Right renal pelvis (tissue), 4 donors: ENCODE data around the gene LGALS9C. TPM values are rescaled to one million over a fixed set of nuclear protein-coding genes. Genes with fewer than 3 reads are reported as not detected.
"Not testable (repeated sequence)": the region's sequence is repeated elsewhere in the genome, so short reads cannot be mapped to it uniquely, and the experiment has no call there.

ENCODE experiments used
- DNase-seq, 4 donors: peaks; one replicate each; pipeline ENCODE4 v3.0.0-alpha.2; 2013; ENCODE audit warnings: low read depth in 4 of 4, low spot score in 3 of 4, missing footprints in 1 of 4
- polyA plus RNA-seq, 4 donors: library from polyadenylated mRNA; unstranded; fragments of 120-200 nt; gene quantifications; one replicate each; pipeline ENCODE4 v1.2.1, GENCODE V29; 2013; ENCODE audit not compliant: insufficient read length in 4 of 4

The LGALS9C gene
- under 1 TPM in 2 of 4 donors, not detected in 2; 0.04 to 0.11 TPM for polyA plus RNA-seq

GRCh38 chr17:18476508-18477308 is at the start of gene LGALS9C:
TSS of gene LGALS9C (plus strand) at chr17:18476789. CDS start at chr17:18476855, 66 bp downstream.
- not testable (repeated sequence) for DNase-seq

GRCh38 chr17:18432206-18432605 is 44.4 kb upstream of the LGALS9C start:
- not testable (repeated sequence) for DNase-seq

- not testable (repeated sequence) for DNase-seq
These were observed 37.1 kb upstream of the LGALS9C start for GRCh38 chr17:18439465-18439870.

- not testable (repeated sequence) for DNase-seq
These were observed 34.5 kb upstream of the LGALS9C start for GRCh38 chr17:18442093-18442492.

GRCh38 chr17:18442532-18442931 is 34.1 kb upstream of the LGALS9C start:
- DNase-seq: not testable (repeated sequence)

GRCh38 chr17:18447476-18448205 is 28.9 kb upstream of the LGALS9C start:
- not testable (repeated sequence) for DNase-seq

- DNase-seq: not testable (repeated sequence)
These were observed 28.3 kb upstream of the LGALS9C start for GRCh38 chr17:18448311-18448710.

- DNase-seq: not testable (repeated sequence)
These were observed 26.8 kb upstream of the LGALS9C start for GRCh38 chr17:18449833-18450232.

GRCh38 chr17:18450998-18451397 is 25.6 kb upstream of the LGALS9C start:
- not testable (repeated sequence) for DNase-seq

GRCh38 chr17:18451969-18452368 is 24.6 kb upstream of the LGALS9C start:
- DNase-seq: not testable (repeated sequence)

- not testable (repeated sequence) for DNase-seq
These were observed 17.6 kb upstream of the LGALS9C start for GRCh38 chr17:18459035-18459434.

GRCh38 chr17:18463831-18464502 is 12.6 kb upstream of the LGALS9C start:
- DNase-seq: not testable (repeated sequence)

- DNase-seq: not testable (repeated sequence)
These were observed 10.2 kb upstream of the LGALS9C start for GRCh38 chr17:18466250-18466983.

- not testable (repeated sequence) for DNase-seq
These were observed 9.6 kb upstream of the LGALS9C start for GRCh38 chr17:18467001-18467400.

- not testable (repeated sequence) for DNase-seq
These were observed 8.0 kb upstream of the LGALS9C start for GRCh38 chr17:18468472-18469171.

- not testable (repeated sequence) for DNase-seq
These were observed 6.8 kb upstream of the LGALS9C start for GRCh38 chr17:18469837-18470236.

- DNase-seq: not testable (repeated sequence)
These were observed 6.2 kb upstream of the LGALS9C start for GRCh38 chr17:18470345-18470930.

GRCh38 chr17:18473967-18474366 is 2.6 kb upstream of the LGALS9C start:
- not testable (repeated sequence) for DNase-seq

- DNase-seq: not testable (repeated sequence)
These were observed 1.8 kb upstream of the LGALS9C start for GRCh38 chr17:18474754-18475153.
